ENCODE measurements around the gene RPS6KA5.

RPS6KA5 gene

GRCh38 chr14:91022622-91023028, 37.8 kb downstream of the RPS6KA5 start:
- peak; percentile 80 for DNase-seq

DNA sequence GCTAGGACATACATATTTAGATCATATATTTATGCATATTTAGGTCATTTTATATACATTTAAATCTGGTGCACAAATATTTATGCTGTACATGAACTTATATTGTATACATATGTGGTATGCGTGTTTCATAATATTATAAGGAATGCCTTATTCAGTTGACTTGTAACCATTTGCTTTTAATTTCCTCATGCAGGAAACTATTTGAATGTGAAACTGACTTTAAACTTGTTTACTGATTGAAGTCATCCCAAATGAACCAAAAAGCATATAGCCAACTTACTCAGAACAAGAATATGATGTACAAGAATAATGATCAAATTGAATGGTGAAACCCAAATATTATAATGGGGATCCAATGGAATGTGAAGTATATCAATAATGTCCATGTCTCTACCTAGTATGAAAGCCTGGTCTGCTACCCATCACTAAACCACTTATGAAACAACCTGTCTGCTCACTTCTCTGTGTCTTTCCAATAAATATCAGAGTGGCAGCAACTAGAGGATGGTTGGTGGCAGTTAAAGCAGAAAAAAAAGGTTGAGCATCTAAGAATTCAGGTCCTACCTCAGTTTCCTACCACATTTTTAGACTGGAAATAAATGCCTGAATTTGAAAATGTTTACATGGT, 38.3 kb downstream of the RPS6KA5 start:
- no peak for DNase-seq

DNA sequence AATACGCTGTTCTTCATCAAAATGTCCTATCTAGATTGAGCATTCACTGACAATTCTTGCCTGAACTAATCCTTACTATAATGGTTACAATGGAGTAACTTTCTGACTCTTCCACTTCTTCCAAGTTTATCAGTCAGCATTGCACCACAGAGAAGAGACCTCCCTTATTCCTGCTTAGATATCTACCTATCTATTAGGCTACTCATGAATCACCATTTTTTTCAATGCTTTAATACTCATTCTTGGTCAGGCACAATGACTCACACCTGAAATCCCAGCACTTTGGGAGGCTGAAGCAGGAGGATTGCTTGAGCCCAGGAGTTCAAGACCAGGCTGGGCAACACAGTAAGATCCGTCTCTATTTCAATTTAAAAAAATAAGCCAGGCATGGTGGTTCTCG, 39.3 kb downstream of the RPS6KA5 start:
- DNase-seq: no peak

DNA sequence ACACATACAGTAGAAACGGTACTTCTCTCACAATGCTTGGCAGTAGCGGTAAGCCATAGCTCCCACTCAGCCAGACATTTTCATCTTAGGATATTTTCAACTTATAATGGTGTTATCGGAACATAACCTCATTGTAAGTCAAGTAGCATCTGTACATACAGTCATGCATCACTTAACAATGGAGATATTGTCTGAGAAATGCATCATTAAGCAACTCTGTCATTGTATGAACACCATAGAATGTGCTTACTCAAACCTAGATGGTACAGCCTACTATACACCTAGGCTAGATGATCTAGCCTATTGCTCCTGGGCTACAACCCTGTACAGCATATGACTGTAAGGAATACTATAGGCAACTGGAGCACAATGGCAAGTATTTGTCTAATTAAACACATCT, 40.8 kb downstream of the RPS6KA5 start:
- no peak for DNase-seq

GRCh38 chr14:91018481-91018880, 42.0 kb downstream of the RPS6KA5 start:
- no peak for DNase-seq

- DNase-seq: no peak
Measured at GRCh38 chr14:91016800-91017410, 43.5 kb downstream of the RPS6KA5 start.

DNA sequence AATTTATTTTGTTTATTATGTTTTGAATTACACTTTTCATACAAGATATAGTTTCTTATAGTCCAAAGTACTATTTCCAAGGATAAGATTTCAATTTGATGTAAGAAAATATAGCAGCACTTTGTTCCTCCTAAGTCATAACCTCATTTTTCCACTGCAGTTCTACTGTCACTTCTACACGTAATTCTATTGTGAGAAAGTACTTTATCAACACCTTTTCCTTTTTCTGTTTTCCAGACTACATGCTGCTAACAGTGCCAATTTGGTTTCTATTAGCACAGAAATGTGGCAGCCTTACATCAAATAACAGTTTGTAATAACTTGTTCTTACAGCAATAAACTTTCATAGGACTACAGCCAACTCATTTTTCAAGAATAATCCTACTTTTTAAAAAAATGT, 45.0 kb downstream of the RPS6KA5 start:
- DNase-seq: no peak

GRCh38 chr14:91012045-91012444, 48.4 kb downstream of the RPS6KA5 start:
- no peak for DNase-seq

GRCh38 chr14:91010153-91010533, 50.3 kb downstream of the RPS6KA5 start:
- no peak for DNase-seq

DNA sequence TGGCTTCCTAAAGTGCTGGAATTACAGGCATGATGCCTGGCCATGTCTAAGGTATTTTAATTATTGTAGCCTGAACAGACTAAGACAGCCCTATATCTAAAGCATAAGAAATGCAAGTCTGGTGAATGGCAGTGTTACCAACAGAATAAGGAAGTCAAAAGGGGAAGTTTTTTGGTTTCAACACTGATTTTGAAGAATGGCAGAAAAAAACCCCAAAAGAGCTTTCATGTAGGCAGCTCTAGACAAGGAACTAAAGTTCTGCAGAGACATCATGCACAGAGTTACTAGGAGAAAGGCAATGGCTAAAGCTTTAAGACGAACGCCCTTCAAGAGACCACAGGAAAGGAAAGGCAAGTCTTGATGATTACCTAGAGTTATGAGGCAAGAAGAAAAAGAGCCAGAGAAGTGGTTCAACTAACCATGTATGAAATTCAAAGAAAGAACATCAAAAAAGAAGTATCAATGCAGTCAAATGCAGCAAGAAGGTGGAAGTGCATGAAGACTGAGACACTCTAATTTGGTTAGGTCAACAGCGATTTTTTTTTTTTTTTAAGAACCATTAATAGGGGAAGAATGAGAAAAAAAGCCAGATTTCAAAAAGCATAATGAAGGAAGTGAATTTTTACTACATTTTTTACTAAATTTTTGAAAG, 50.8 kb downstream of the RPS6KA5 start:
- DNase-seq: no peak

- DNase-seq: no peak
Measured at GRCh38 chr14:91008759-91009409, 51.6 kb downstream of the RPS6KA5 start.

DNA sequence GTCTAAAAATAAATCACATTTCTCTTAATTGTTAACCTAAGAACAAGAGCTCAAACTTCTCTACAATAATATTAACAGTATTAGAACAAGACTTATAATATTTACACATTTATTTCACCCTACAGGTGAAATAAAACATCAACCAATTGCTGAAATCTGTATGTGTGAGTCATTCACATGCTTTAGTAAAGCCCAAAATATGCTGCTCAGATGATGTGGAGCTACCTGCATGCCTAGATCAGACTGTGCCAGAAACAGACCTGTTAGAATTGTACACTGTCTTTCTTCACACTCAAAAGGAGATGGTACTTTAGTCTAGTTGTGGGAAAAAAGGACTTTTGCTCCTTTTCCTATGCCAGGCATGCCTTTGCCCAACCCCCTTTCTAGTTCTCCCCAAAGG, 54.7 kb downstream of the RPS6KA5 start:
- no peak for DNase-seq

DNA sequence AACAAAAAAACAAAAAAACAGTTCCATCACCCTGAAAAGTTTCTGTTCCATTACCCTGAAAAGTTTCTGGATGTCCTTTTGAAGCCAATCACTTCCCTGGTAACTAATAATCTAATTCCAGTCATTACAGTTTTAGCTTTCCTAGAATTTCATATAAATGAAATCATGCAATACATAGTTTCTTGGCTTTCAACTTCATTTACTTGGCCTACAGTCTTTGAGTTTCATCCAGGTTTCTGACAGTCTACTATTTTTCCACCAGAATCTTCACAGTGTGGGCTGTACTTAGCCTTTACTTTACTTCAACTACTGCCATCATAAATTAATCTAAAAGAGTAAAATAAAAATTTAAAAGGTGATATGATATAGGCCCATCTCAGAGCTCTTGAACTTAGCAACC, 55.5 kb downstream of the RPS6KA5 start:
- DNase-seq: no peak

- DNase-seq: no peak
Measured at GRCh38 chr14:90999299-90999698, 61.1 kb downstream of the RPS6KA5 start.

DNA sequence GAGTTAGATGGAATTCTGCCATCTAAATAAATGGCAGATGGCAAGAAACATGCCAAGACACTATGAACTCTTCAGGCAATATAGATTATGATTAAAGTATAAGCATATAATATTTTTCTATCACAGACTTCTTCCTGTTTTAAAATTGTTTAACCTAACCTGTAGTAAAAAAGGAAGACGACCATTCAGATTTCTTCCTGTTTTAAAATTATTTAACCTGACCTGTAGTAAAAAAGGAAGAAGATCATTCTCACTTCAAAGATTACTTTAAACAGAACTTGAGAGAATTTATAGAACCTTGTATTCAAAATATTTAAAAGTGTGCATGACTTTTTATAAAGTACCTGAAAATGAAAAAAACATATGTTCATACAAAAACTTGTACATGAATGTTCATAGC, 63.5 kb downstream of the RPS6KA5 start:
- DNase-seq: no peak

DNA sequence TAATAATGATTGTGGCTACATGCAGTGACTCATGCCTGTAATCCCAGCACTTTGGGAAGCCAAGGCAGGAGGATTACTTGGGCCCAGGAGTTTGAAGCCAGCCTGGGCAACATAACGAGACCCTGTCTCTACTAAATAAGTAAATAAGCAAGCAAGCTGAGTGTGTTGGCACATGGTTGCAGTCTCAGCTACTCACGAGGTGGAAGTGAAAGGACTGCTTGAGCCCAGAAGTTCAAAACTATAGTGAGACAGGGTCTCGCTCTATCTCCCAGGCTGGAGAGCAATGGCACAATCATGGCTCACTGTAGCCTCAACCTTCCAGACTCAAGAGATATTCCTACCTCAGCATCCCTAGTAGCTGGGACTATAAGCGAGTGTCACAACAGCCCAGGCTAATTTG, 64.7 kb downstream of the RPS6KA5 start:
- DNase-seq: no peak

DNA sequence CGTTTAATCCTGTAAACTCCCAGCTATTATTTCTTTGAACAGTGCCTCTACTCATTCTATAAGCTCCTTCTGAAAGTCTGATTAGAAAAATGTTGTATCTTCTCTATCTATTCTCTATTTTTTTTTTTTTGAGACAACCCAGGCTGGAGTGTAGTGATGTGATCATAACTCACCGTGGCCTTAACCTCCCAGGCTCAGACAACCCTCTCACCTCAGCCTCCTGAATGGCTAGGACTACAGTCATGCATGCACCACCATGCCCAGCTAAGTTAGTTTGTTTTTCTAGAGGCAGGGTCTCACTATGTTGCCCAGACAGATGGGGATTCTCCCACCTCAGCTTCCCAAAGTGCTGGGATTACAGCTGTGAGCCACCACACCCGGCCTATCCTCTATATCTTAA, 66.6 kb downstream of the RPS6KA5 start:
- DNase-seq: no peak

DNA sequence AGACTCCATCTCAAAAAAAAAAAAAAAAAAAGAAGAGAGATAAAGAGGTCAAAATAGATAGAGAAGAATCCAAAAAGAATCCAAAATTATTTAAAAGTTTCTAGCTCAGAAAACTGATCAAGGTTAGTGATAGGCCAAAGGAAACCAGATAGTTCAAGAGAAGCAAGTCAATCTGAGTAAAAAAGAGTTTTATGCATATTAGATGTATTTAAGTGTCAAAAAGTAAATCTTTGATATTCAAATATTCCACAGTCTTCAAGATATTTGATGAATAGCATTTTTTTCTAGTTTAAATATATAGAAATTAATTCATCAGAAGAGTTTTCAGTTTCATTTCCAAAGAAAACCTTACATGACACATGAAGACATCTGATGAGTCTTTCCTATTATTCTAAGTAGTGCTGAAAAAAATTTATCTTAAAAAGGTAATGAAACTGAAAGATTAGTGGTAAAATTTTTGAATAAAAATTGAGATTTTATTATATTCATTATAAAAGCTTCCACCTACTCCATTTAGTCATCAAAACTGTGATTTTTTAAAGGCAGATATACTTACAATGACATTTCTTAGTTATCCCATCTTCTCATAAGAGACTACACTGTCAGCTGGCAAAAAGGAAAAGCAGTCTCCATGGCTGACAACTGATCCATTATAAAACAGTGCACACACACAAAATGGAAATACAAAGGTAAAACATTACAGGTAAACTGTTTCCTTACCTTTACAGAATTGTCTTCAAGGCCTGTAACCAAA, 68.6 kb downstream of the RPS6KA5 start:
- DNase-seq: no peak

DNA sequence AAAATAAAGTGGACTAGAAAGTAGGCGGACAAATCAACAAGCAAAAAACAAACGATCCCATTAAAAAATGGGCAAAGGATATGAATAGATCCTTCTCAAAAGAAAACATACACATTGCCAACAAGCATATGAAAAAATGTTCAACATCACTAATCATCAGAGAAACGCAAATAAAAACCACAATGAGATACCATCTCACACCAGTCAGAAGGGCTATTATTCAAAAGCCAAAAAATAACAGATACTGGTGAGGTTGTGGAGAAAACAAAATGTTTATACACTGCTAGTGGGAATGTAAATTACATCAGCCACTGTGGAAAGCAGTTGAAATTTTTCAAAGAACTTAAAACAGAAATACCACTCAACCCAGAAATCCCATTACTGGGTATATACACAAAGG, 70.3 kb downstream of the RPS6KA5 start:
- no peak for DNase-seq

- no peak for DNase-seq
Measured at GRCh38 chr14:90987140-90987539, 73.3 kb downstream of the RPS6KA5 start.

DNA sequence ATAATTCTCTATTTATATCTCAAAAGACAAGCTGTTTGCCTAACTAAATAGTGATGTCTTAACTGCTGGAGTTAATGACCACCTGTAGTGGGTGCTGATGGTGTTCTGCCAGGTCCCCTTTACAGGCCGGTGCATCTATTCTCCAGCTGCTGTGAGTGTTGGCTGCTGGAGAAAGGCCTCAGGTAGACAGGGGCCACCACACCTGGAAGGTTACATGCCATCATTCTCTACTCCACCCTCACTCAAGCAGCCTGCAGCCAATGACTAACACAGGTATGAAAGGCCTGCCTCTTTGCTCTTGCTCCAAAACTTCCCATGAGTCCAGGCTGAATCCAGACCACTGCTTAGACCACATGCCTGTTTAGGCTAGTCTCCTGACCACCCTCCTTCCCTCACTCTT, 73.9 kb downstream of the RPS6KA5 start:
- no peak for DNase-seq

GRCh38 chr14:90985601-90986242, 74.7 kb downstream of the RPS6KA5 start:
- no peak for DNase-seq

DNA sequence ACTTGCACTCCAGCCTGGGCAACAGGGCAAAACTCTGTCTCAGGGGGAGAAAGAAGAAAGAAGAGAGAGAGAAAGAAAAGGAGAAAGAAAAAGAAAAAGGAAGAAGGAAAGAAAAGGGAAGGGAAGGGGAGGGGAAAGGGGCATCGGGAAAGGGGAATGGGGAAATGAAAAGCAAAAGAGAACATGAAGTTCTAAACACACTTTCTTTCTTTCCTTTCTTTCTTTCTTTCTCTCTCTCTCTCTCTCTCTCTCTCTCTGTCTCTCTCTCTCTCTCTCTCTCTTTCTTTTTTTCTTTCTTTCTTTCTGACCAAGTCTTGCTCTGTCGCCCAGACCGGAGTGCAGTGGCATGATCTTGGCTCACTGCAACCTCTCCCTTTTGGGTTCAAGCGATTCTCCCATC, 76.9 kb downstream of the RPS6KA5 start:
- DNase-seq: no peak
